Activated B cell treated with CpG ODN at 0.5 μM for 24 hours (primary cell): ENCODE data around the gene FKBP9. TPM values are rescaled to one million over a fixed set of nuclear protein-coding genes. Genes with fewer than 3 reads are reported as not detected.

ENCODE experiments used
- ATAC-seq: fragments of 200-7000 bp; cut with Tn5 transposase; one replicate; pipeline ENCODE4 v1.10.0; 2021; ENCODE audit warnings: low read depth, mild to moderate bottlenecking, moderate library complexity
- CTCF ChIA-PET: fragments of 350-600 bp; sonication (Branson Sonifier 250); formaldehyde crosslinking; loops from one replicate; lab custom pipeline; 2021; ENCODE audit warnings: antibody characterized with exemption; lab: Charles Lee
- POLR2A ChIA-PET: fragments of 350-600 bp; sonication (Branson Sonifier 250); formaldehyde crosslinking; loops from one replicate; lab custom pipeline; 2021; ENCODE audit warnings: antibody characterized with exemption; lab: Charles Lee
- DNase-seq: peaks from one replicate; pipeline ENCODE4 v3.0.0; 2022
- H3K27ac Mint-ChIP-seq: one replicate; pipeline ENCODE4 v1.8.0; 2020; ENCODE audit warnings: mixed read lengths
- H3K27me3 Mint-ChIP-seq: one replicate; pipeline ENCODE4 v1.8.0; 2021; ENCODE audit warnings: mixed read lengths
- H3K36me3 Mint-ChIP-seq: one replicate; pipeline ENCODE4 v1.8.0; 2021; ENCODE audit warnings: low read depth, mixed read lengths
- H3K4me1 Mint-ChIP-seq: one replicate; pipeline ENCODE4 v1.8.0; 2021; ENCODE audit warnings: mixed read lengths
- H3K4me3 Mint-ChIP-seq: one replicate; pipeline ENCODE4 v1.8.0; 2020; ENCODE audit warnings: mild to moderate bottlenecking, mixed read lengths
- H3K9me3 Mint-ChIP-seq: one replicate; pipeline ENCODE4 v1.8.0; 2020; ENCODE audit warnings: mixed read lengths
- intact Hi-C: fragments of 100-400 bp; cut with micrococcal nuclease; formaldehyde crosslinking; loops from one replicate; pipeline ENCODE4 v1.15.1; 2024
- total RNA-seq: library from RNA; stranded (reverse); gene quantifications from 2 replicates; pipeline ENCODE4 v1.2.3, GENCODE V29; 2022
- TF ChIP-seq, protein P1 (sequence below): fragments of 200-600 bp; IDR thresholded peaks from one replicate; pipeline ENCODE4 v1.8.0; 2022; ENCODE audit warnings: antibody characterized with exemption, mild to moderate bottlenecking

Gene FKBP9
- total RNA-seq, 1 donor from 2014 or later = 0.69 TPM

- no peak overlapping the region for H3K27ac Mint-ChIP-seq
- POLR2A ChIA-PET = no interaction called here
- ATAC-seq (no peak), DNase-seq (no peak)
- no peak overlapping the region for H3K4me3 Mint-ChIP-seq
- no peaks in the 10 kb centered on the region for H3K9me3 Mint-ChIP-seq
- intact Hi-C loops = no loop called here
- no peaks in the 10 kb centered on the region for H3K27me3 Mint-ChIP-seq
- TF ChIP-seq, protein P1, sequence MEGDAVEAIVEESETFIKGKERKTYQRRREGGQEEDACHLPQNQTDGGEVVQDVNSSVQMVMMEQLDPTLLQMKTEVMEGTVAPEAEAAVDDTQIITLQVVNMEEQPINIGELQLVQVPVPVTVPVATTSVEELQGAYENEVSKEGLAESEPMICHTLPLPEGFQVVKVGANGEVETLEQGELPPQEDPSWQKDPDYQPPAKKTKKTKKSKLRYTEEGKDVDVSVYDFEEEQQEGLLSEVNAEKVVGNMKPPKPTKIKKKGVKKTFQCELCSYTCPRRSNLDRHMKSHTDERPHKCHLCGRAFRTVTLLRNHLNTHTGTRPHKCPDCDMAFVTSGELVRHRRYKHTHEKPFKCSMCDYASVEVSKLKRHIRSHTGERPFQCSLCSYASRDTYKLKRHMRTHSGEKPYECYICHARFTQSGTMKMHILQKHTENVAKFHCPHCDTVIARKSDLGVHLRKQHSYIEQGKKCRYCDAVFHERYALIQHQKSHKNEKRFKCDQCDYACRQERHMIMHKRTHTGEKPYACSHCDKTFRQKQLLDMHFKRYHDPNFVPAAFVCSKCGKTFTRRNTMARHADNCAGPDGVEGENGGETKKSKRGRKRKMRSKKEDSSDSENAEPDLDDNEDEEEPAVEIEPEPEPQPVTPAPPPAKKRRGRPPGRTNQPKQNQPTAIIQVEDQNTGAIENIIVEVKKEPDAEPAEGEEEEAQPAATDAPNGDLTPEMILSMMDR = no peak
- CTCF ChIA-PET = no interaction called here
- H3K36me3 Mint-ChIP-seq = peaks cover 32% of the 10 kb centered on the region
- H3K4me1 Mint-ChIP-seq = no peaks in the 10 kb centered on the region
Observed at GRCh38 chr7:32921896-32922295, 35.3 kb upstream of the FKBP9 start.

DNA sequence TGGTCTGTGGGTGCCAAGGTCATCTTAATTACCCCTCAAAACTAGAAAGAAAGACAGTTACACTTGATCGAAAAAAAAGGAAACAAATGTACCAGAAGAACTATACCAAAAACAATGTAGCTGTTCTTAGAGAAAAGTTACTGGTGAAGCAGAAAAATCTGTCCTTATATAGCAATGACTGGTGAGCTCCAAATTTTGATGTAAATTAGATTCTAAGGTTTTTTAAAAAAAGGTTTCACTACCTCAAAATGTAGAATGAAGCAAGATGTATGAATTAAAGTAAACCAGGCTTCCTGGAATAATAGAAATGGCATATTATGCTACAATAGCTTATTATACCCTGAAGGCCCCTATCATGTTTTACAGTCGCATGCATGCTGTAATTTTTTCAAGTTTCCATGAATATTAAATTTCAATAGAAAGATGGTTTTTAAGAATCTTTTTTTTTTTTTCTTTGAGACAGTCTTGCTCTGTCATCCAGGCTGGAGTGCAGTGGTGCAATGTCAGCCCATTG lies 28.4 kb upstream of the FKBP9 start:
- Mint-ChIP-seq H3K4me1 (peaks cover 25% of the 10 kb centered on the region), H3K36me3 (peaks cover 20% of the 10 kb centered on the region), H3K4me3 (peak overlapping the region; percentile 30), H3K27ac (peak overlapping the region; percentile 81), H3K9me3 (peaks cover 1% of the 10 kb centered on the region), H3K27me3 (no peaks in the 10 kb centered on the region)
- CTCF ChIA-PET = interaction anchor here (0.7 kb wide), 1 partner anchor 121 kb away, joined by 3 read pairs; no protein-coding TSS in a partner anchor
- no peak for DNase-seq
- intact Hi-C loops = loop anchor here (1.0 kb wide), 1 partner anchor 37 kb away; no protein-coding TSS in a partner anchor
- peak; percentile 81 for ATAC-seq
- POLR2A ChIA-PET = interaction anchor here (0.6 to 3.2 kb wide), 11 partner anchors 10 to 959 kb away, joined by 3 to 30 read pairs (median 4); partner anchors contain the start of gene KBTBD2
- TF ChIP-seq, protein P1 = no peak

GRCh38 chr7:32929430-32930143 lies 27.7 kb upstream of the FKBP9 start:
- CTCF ChIA-PET = interaction anchor here (0.7 to 1.5 kb wide), 2 partner anchors 83 to 120 kb away, joined by 3 to 4 read pairs; no protein-coding TSS in a partner anchor
- no peaks in the 10 kb centered on the region for H3K27me3 Mint-ChIP-seq
- DNase-seq = no peak
- TF ChIP-seq, protein P1 = no peak
- H3K9me3 Mint-ChIP-seq = peaks cover 1% of the 10 kb centered on the region
- intact Hi-C loops = no loop called here
- H3K4me1 Mint-ChIP-seq = peaks cover 25% of the 10 kb centered on the region
- H3K36me3 Mint-ChIP-seq = peaks cover 22% of the 10 kb centered on the region
- peak overlapping the region; percentile 31 for H3K27ac Mint-ChIP-seq
- ATAC-seq = no peak
- H3K4me3 Mint-ChIP-seq = no peak overlapping the region
- POLR2A ChIA-PET = interaction anchor here (0.6 to 3.2 kb wide), 3 partner anchors 12 to 37 kb away, joined by 5 to 30 read pairs (median 20); partner anchors contain the start of gene KBTBD2

- Mint-ChIP-seq H3K9me3 (peaks cover 1% of the 10 kb centered on the region), H3K4me3 (no peak overlapping the region), H3K36me3 (peaks cover 22% of the 10 kb centered on the region), H3K27ac (no peak overlapping the region), H3K4me1 (peaks cover 25% of the 10 kb centered on the region), H3K27me3 (no peaks in the 10 kb centered on the region)
- DNase-seq = no peak
- no peak for ATAC-seq
- CTCF ChIA-PET = interaction anchor here (1.5 to 2.0 kb wide), 2 partner anchors 13 to 84 kb away, joined by 4 to 7 read pairs; no protein-coding TSS in a partner anchor
- intact Hi-C loops = no loop called here
- POLR2A ChIA-PET = interaction anchor here (3.2 kb wide), 1 partner anchor 38 kb away, joined by 30 read pairs; the partner anchor contains the start of gene KBTBD2
- TF ChIP-seq, protein P1 = no peak
Observed at GRCh38 chr7:32930378-32930777, 26.9 kb upstream of the FKBP9 start.

DNA sequence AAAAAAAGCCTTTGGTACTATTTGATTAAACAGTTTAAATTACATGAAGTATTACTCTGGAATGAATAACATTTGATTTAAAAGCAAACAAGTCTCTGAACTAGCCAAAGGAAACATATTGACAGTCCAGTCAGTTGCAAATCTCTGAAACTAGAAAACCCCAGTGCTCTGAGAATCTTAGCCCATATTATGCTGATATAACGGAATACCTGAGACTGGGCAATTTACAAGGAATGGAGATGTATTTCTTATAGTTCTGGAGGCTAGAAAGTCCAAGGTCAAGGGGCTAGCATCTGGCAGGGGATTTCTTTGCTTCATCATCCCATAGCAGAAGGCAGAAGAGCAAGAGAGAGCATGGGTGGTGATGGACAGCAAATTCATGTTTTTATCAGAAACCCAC lies 21.7 kb upstream of the FKBP9 start:
- H3K9me3 Mint-ChIP-seq = no peaks in the 10 kb centered on the region
- POLR2A ChIA-PET = no interaction called here
- H3K4me3 Mint-ChIP-seq = no peak overlapping the region
- no peak overlapping the region for H3K27ac Mint-ChIP-seq
- ATAC-seq (no peak), DNase-seq (no peak)
- CTCF ChIA-PET = no interaction called here
- TF ChIP-seq, protein P1 = no peak
- no peaks in the 10 kb centered on the region for H3K27me3 Mint-ChIP-seq
- peaks cover 9% of the 10 kb centered on the region for H3K4me1 Mint-ChIP-seq
- peaks cover 13% of the 10 kb centered on the region for H3K36me3 Mint-ChIP-seq
- intact Hi-C loops = no loop called here
